ENCODE measurements around the gene TRAPPC6A. TPM values are rescaled to one million over a fixed set of nuclear protein-coding genes. Genes with fewer than 3 reads are reported as not detected.

TRAPPC6A gene
- total RNA-seq, 1 experiment from 2014 or later: 26.9 TPM

DNA sequence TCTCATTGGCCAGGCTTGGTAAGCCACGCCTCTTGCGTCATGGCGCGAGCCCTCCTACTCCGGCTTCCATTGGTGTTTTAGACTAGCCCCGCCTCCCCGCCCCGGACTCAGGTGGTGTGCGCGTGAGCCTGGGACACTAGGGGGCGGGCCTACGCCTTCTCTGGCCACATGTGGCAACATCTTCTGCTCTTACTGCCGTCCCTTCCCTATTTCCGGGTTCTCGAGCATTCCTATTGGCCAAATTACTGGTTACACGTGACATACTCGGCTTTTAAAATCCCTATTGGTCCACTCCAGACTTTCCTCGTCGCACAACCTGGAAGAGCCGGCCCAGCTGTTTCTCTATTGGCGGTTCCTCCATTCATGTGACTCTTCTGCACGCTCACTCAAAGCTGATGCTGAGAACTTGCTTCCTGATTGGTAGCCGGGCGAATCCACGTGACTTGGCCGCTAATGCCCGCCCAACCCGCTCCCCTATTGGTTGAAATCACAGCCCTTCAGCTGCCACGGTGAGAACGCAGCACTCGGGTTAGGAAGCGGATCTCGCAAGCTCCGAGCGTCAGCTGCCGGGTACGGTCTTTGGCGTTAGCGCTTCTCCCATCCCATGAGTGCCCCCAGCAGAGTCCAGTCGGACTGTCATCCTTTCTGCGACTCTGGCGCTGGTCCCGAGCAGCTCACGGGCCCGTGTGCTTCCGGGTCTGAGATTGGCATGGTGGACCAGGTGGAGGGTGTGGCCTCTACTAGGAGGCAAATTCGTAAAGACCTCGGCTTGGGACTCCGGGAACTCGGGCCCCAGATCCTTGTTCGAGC is 430 bp upstream of the TRAPPC6A start, which contains the start of gene BLOC1S3 (continued):
- TF ChIP-seq, protein P1, sequence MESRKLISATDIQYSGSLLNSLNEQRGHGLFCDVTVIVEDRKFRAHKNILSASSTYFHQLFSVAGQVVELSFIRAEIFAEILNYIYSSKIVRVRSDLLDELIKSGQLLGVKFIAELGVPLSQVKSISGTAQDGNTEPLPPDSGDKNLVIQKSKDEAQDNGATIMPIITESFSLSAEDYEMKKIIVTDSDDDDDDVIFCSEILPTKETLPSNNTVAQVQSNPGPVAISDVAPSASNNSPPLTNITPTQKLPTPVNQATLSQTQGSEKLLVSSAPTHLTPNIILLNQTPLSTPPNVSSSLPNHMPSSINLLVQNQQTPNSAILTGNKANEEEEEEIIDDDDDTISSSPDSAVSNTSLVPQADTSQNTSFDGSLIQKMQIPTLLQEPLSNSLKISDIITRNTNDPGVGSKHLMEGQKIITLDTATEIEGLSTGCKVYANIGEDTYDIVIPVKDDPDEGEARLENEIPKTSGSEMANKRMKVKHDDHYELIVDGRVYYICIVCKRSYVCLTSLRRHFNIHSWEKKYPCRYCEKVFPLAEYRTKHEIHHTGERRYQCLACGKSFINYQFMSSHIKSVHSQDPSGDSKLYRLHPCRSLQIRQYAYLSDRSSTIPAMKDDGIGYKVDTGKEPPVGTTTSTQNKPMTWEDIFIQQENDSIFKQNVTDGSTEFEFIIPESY (IDR thresholded peaks at IDR 0.05; ENCODE audit: extremely low read depth, insufficient replicate concordance, low read length): no peak

DNA sequence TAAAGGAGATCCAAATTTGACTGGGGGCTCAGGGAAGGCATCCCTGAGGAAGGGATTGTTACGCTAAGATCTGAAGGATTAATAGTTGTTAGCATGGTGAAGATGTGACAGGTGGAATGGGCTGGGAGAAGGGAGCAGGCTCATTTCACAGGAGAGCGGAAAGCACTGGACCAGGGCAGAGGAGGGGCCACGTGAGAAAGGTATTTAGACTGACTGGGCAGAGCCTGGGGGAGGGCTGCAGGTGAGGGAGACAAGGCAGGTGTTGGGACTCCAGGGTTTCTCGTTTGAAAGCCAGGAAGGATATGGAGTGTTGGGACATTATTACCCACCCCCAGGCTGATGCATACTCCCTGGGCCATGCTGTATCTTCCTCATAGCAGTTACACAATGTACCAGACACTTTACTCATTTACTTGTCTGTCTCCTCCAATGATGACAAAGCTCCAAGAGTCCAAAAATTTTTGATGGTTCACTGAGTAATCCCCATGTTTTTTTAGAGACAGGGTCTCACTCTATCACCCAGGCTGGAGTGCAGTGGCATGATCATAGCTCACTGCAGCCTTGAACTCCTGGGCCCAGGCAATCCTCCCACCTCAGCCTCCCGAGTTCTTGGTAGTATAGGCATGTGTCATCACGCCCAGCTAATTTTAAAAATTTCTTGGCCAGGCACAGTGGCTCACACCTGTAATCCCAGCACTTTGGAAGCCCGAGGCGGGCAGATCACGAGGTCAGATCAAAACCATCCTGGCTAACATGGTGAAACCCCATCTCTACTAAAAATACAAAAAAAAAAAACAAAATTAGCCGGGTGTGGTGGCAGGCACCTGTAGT is 2.3 kb downstream of the TRAPPC6A start:
- intact Hi-C loops (cut with micrococcal nuclease): loop anchor here (10.0 kb wide), 1 partner anchor 81 kb away; the partner anchor contains the start of gene PPP1R37
- POLR2A ChIA-PET: no interaction called here
- no peaks in the 10 kb centered on the region for H3K9me2 ChIP-seq (ENCODE audit: insufficient read depth)
- no peak overlapping the region for H3K27ac ChIP-seq (ENCODE audit: low read depth, low read length)
- H3K79me2 ChIP-seq (ENCODE audit: insufficient read depth, low read length): peaks cover 10% of the 10 kb centered on the region
- no TSS peak for BruUV-seq (replicated peaks)
- TF ChIP-seq SIN3A (IDR thresholded peaks at IDR 0.05; ENCODE audit: low read depth): no peak
- TF ChIP-seq RAD21 (IDR thresholded peaks at IDR 0.05; ENCODE audit: low read depth): no peak
- TF ChIP-seq SP1 (IDR thresholded peaks at IDR 0.05; ENCODE audit: low read depth): no peak
- TF ChIP-seq TCF7L2 (IDR thresholded peaks at IDR 0.05; ENCODE audit: borderline replicate concordance, extremely low read depth, insufficient read depth, insufficient read length): no peak
- no peak for TF ChIP-seq POLR2AphosphoS5 (IDR thresholded peaks at IDR 0.05; ENCODE audit: low read depth, low read length)
- TF ChIP-seq FOSL1 (IDR thresholded peaks at IDR 0.05; ENCODE audit: low read depth): no peak
- no peak for TF ChIP-seq CBX3 (IDR thresholded peaks at IDR 0.05; ENCODE audit: low read depth)
- no peak for TF ChIP-seq EZH2 (IDR thresholded peaks at IDR 0.05)
- TF ChIP-seq POLR2A (IDR thresholded peaks at IDR 0.05; ENCODE audit: borderline replicate concordance, extremely low read depth, insufficient read depth, insufficient read length): no peak
- no peak for TF ChIP-seq JUND (IDR thresholded peaks at IDR 0.05)
- no peak for TF ChIP-seq EZH2phosphoT487 (IDR thresholded peaks at IDR 0.05; ENCODE audit: borderline replicate concordance)
- no peak for TF ChIP-seq ELF1 (IDR thresholded peaks at IDR 0.05; ENCODE audit: borderline replicate concordance, low read depth)
- TF ChIP-seq YY1 (IDR thresholded peaks at IDR 0.05; ENCODE audit: extremely low read depth, insufficient replicate concordance, low read depth, low read length): no peak
- no peak overlapping the region for H3K4me2 ChIP-seq (ENCODE audit: low read length)
- no peaks in the 10 kb centered on the region for H3K36me3 ChIP-seq (ENCODE audit: control insufficient read depth in 1 of 2, insufficient read depth in 2 of 2, low read length in 2 of 2)
- H3K27me3 ChIP-seq (ENCODE audit: insufficient read depth, low read length): no peaks in the 10 kb centered on the region
- H3K9ac ChIP-seq (ENCODE audit: low read length): no peak overlapping the region
- RAD21 ChIA-PET (ENCODE audit: low non-redundant PET in 1 of 2, low total read pairs in 2 of 2, uncharacterized antibody in 2 of 2, unreplicated experiment in 2 of 2): interaction anchor here in 1 of 2 experiments (0.7 kb wide), 1 partner anchor 30 kb away, joined by 3 read pairs; no protein-coding TSS in a partner anchor
- H4K20me1 ChIP-seq (ENCODE audit: insufficient read depth): no peaks in the 10 kb centered on the region
- H3K9me3 ChIP-seq (ENCODE audit: control insufficient read depth in 1 of 2, insufficient read depth in 1 of 2, low read depth in 1 of 2, low read length in 2 of 2): no peaks in the 10 kb centered on the region
- no peak for DNase-seq (ENCODE audit: low read depth, low spot score)
- H3K4me1 ChIP-seq (ENCODE audit: control insufficient read depth in 1 of 2, insufficient read depth in 2 of 2, low read length in 2 of 2): peaks cover 4 to 23% of the 10 kb centered on the region in 2 experiments; a peak in 2 of 4 replicates
- ATAC-seq: no peak
- H2AFZ ChIP-seq (ENCODE audit: low read depth, low read length, poor library complexity, severe bottlenecking): no peak overlapping the region
- CTCF ChIA-PET: no interaction called here
- no peak overlapping the region for H3K4me3 ChIP-seq (replicated peaks in 1 of 2; ENCODE audit: low read depth in 1 of 2, low read length in 2 of 2)
